ENCODE measurements around the gene NPPB. TPM values are rescaled to one million over a fixed set of nuclear protein-coding genes. Genes with fewer than 3 reads are reported as not detected.

NPPB gene
- total and polyA plus RNA-seq, 9 of the 15 experiments (the other 6 are each of a cell fraction or from before 2014, with no cell fraction given): not detected

DNA sequence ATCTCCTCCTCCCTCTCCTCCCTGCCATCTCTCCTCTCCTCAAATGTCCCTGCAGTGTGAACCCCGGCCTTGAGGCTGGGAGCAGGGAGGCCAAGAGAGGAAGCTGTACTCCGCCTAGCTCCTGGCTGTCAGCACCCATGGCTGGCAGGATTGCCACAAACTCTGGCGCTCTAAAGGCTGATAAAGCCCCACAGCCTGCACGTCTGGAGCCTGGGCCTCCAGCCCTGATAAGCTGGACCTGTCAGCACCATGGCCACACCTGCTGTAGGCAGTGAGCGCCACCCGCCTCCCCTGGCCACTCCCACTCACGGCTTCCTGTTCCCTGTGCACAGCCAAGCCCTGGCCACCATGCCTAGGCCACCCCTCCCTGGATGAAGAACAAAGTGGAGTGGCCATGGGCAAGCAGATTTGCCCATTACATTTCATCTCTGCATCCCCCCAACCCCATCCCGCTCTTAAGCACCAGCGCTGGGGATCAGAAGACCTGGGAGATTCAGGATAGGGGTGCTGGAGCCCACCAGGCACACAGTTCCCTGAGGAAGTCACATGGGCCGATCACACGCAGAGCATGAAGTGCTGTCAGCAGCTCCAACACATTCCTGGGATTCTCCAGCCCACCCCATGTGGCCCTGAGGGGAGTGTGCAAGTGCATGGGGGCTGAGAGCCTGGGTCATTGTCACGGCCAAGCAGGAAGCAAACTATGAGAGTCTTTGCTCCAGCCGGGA is 24.2 kb upstream of the NPPB start (continued):
- TF ChIP-seq FOXM1 (IDR thresholded peaks at IDR 0.05; ENCODE audit: low read depth) (peak; percentile 72; the same call in 1 of the 2 replicates), FOXM1 (CRISPR knock-in tag; IDR thresholded peaks at IDR 0.05; ENCODE audit: low read depth) (no peak), GATAD2A (IDR thresholded peaks at IDR 0.05) (peak; percentile 86), ZNF24 (IDR thresholded peaks at IDR 0.05) (peak; percentile 66; the same call in 1 of the 2 replicates), ZKSCAN3 (CRISPR knock-in tag; IDR thresholded peaks at IDR 0.05) (peak; percentile 53; the same call in 1 of the 2 replicates), MXI1 (IDR thresholded peaks at IDR 0.05; ENCODE audit: low read depth, low read length) (peak; percentile 80), ZNF12 (CRISPR knock-in tag; IDR thresholded peaks at IDR 0.05) (no peak), ARID1B (IDR thresholded peaks at IDR 0.05) (peak; percentile 98), AFF1 (IDR thresholded peaks at IDR 0.05; ENCODE audit: low read depth in 1 of 2, partially characterized antibody in 2 of 2) (peak in 1 of 2 experiments; percentile 65), HMGN3 (IDR thresholded peaks at IDR 0.05; ENCODE audit: borderline replicate concordance, extremely low read depth, insufficient read length, low read depth, low read length) (peak; percentile 99), SUPT5H (IDR thresholded peaks at IDR 0.05) (peak; percentile 63), ELK1 (CRISPR knock-in tag; IDR thresholded peaks at IDR 0.05) (no peak), POU5F1 (IDR thresholded peaks at IDR 0.05; ENCODE audit: borderline replicate concordance, low read depth, low read length, partially characterized antibody) (peak; percentile 14), GTF2F1 (IDR thresholded peaks at IDR 0.05; ENCODE audit: low read depth, low read length) (0 out of 2 replicates have a peak, but pooled peaks have one; percentile 16), LEF1 (IDR thresholded peaks at IDR 0.05) (peak; percentile 94), ZBTB12 (CRISPR knock-in tag; IDR thresholded peaks at IDR 0.05) (0 out of 2 replicates have a peak, but pooled peaks have one; percentile 7), RCOR1 (IDR thresholded peaks at IDR 0.05; ENCODE audit: borderline replicate concordance in 1 of 2, low read depth in 2 of 2, low read length in 2 of 2) (peak in 1 of 2 experiments; percentile 98; a peak in 3 of 4 replicates), SNRNP70 (optimal IDR thresholded peaks at IDR 0.05; ENCODE audit: low read depth, low read length) (no peak), E2F3 (CRISPR knock-in tag; IDR thresholded peaks at IDR 0.05) (peak; percentile 80)
- TF ChIP-seq, protein P1, sequence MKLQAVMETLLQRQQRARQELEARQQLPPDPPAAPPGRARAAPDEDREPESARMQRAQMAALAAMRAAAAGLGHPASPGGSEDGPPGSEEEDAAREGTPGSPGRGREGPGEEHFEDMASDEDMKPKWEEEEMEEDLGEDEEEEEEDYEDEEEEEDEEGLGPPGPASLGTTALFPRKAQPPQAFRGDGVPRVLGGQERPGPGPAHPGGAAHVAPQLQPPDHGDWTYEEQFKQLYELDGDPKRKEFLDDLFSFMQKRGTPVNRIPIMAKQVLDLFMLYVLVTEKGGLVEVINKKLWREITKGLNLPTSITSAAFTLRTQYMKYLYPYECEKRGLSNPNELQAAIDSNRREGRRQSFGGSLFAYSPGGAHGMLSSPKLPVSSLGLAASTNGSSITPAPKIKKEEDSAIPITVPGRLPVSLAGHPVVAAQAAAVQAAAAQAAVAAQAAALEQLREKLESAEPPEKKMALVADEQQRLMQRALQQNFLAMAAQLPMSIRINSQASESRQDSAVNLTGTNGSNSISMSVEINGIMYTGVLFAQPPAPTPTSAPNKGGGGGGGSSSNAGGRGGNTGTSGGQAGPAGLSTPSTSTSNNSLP (IDR thresholded peaks at IDR 0.05; ENCODE audit: borderline replicate concordance, low read depth, low read length): 0 out of 2 replicates have a peak, but pooled peaks have one; percentile 47

All from K562 (cell line).